ENCODE data around the gene CMC2. TPM values are rescaled to one million over a fixed set of nuclear protein-coding genes. Genes with fewer than 3 reads are reported as not detected.

The CMC2 gene
- total RNA-seq, 1 donor from 2014 or later: 141 TPM

DNA sequence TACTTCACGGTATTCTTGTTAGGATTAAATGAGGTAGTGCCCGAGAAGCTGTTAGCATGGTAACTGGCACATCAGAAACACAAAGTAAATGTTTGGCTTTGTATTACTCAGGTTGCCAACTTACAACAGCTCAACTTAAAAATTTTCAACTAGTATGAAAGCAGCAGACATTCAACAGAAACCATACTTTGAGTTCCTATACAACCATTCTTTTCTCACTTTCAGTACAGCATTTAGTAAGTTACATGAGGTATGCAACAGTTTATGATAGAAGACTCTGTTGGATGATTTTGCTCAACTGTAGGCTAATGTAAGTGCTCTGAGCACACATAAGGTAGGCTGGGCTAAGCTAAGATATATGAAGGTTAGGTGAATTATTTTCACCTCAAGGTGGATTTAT, 8.0 kb upstream of the CMC2 start:
- intact Hi-C loops (cut with micrococcal nuclease): no loop called here
- H3K36me3 Mint-ChIP-seq (ENCODE audit: low read depth): peaks cover 56% of the 10 kb centered on the region
- DNase-seq (ENCODE audit: low spot score): no peak
- peaks cover 10% of the 10 kb centered on the region for H3K4me1 Mint-ChIP-seq (ENCODE audit: low read depth)
- no peaks in the 10 kb centered on the region for H3K27me3 Mint-ChIP-seq (ENCODE audit: insufficient read depth)
- no peak overlapping the region for H3K4me3 Mint-ChIP-seq
- H3K9me3 Mint-ChIP-seq: no peaks in the 10 kb centered on the region
- H3K27ac Mint-ChIP-seq: no peak overlapping the region

DNA sequence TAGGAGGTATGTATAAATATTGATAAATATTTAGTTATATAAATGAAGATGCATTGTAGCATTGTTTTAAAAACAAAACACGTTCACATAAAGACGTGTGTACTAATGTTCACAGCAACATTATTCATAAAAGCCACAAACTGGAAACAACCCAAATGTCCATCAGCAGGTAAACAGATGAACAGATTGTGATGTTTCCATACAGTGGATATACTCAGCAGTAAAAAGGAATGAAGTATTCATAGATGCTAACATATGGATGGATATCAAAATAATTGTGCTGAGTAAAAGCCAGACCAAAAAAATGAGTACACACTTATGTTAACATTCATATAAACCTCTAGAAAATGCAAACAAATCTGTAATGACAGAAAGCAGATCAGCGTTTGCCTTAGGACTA, 6.3 kb upstream of the CMC2 start:
- Mint-ChIP-seq H3K4me1 (ENCODE audit: low read depth) (peaks cover 25% of the 10 kb centered on the region), H3K27ac (peak overlapping the region; percentile 19), H3K27me3 (ENCODE audit: insufficient read depth) (no peaks in the 10 kb centered on the region), H3K4me3 (no peak overlapping the region), H3K36me3 (ENCODE audit: low read depth) (peaks cover 45% of the 10 kb centered on the region), H3K9me3 (no peaks in the 10 kb centered on the region)
- intact Hi-C loops (cut with micrococcal nuclease): no loop called here
- no peak for DNase-seq (ENCODE audit: low spot score)

DNA sequence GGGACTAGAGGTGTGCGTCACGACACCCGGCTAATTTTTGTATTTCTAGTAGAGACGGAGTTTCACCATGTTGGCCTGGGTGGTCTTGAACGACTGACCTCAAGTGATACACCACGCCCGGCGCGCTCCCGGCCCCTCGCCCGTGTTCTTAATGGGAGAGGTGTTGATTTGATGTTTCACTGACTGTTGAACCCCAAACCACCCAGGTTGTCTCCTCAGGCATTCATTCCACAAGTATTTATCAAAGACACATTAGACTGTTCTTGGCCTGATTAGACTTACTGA, 1.8 kb upstream of the CMC2 start:
- Mint-ChIP-seq H3K27ac (peak overlapping the region; percentile 58), H3K4me1 (ENCODE audit: low read depth) (peaks cover 49% of the 10 kb centered on the region), H3K27me3 (ENCODE audit: insufficient read depth) (peaks cover 2% of the 10 kb centered on the region), H3K36me3 (ENCODE audit: low read depth) (peaks cover 25% of the 10 kb centered on the region), H3K9me3 (no peaks in the 10 kb centered on the region), H3K4me3 (peak overlapping the region; percentile 100)
- no peak for DNase-seq (ENCODE audit: low spot score)
- intact Hi-C loops (cut with micrococcal nuclease): loop anchor here (10.0 kb wide), 1 partner anchor 726 kb away; no protein-coding TSS in a partner anchor

DNA sequence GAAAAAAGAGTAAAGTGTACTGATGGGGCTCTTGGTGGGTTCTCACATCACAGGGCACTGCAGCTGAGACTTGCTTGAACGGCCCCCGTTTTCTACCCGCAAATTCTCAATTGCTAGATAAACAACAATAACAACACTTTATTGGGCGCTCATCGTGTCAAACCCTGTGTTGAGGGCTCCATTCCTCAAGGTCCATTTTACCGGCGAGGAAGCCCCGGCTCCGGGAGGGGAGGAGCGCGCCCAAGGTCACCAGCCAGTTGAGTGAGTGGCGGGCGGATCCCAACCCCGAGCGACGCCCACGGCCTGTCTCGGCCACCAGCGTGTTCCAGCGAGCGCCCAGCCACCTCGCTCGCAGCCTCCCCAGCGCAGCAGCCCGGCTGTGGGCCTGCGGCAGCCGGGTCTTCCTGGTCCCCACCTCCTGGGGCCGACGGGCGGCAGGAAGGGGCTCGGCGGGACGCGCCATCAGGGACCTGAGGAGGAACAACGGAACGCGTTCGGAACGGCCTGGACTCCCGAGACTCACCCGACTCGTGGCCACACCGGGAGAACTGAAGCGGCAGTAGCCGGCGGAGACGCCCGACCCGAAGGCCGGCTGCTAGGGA, 373 bp downstream of the CMC2 start:
- no peaks in the 10 kb centered on the region for H3K9me3 Mint-ChIP-seq
- intact Hi-C loops (cut with micrococcal nuclease): loop anchor here (10.0 kb wide), 1 partner anchor 728 kb away; no protein-coding TSS in a partner anchor
- H3K36me3 Mint-ChIP-seq (ENCODE audit: low read depth): peaks cover 20% of the 10 kb centered on the region
- DNase-seq (ENCODE audit: low spot score): peak; percentile 72
- H3K27ac Mint-ChIP-seq: peak overlapping the region; percentile 100
- peaks cover 2% of the 10 kb centered on the region for H3K27me3 Mint-ChIP-seq (ENCODE audit: insufficient read depth)
- peak overlapping the region; percentile 100 for H3K4me3 Mint-ChIP-seq
- H3K4me1 Mint-ChIP-seq (ENCODE audit: low read depth): peaks cover 68% of the 10 kb centered on the region

GRCh38 chr16:81005610-81006161, 999 bp downstream of the CMC2 start:
- Mint-ChIP-seq H3K4me3 (peak overlapping the region; percentile 100), H3K27ac (peak overlapping the region; percentile 93), H3K9me3 (no peaks in the 10 kb centered on the region), H3K27me3 (ENCODE audit: insufficient read depth) (peaks cover 2% of the 10 kb centered on the region), H3K36me3 (ENCODE audit: low read depth) (peaks cover 17% of the 10 kb centered on the region), H3K4me1 (ENCODE audit: low read depth) (peaks cover 62% of the 10 kb centered on the region)
- no peak for DNase-seq (ENCODE audit: low spot score)
- intact Hi-C loops (cut with micrococcal nuclease): loop anchor here (10.0 kb wide), 1 partner anchor 729 kb away; no protein-coding TSS in a partner anchor

DNA sequence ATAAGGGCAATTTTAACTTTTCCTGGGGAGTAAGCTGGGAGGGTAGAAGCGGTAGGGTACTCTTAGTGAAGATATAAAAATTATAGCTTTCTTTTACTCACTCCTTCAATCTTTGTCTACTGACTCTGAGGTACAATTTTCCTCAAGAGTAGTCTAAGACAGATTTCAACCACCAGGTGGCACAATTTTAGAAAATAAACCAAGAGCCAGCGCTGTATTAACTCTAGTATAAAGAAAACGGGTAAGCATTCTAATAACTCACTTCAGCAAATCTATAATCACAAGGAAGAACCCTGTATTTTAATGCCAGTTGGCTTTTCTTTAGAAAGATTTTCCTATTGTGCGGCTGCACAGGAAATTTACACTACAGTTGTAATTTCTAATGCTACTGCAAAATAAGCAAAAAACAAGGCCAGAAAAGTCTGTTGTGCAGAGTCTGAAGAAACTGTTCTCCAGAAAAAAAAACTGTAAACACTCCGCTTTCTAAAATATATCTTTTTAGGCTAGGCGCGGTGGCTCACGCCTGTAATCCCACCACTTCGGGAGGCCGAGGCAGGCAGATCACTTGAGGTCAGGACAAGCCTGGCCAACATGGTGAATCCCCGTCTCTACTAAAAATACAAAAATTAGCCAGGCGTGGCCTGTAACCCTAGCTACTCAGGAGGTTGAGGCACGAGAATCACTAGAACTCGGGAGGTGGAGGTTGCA, 1.9 kb downstream of the CMC2 start:
- Mint-ChIP-seq H3K4me3 (peak overlapping the region; percentile 100), H3K36me3 (ENCODE audit: low read depth) (peaks cover 19% of the 10 kb centered on the region)

DNA sequence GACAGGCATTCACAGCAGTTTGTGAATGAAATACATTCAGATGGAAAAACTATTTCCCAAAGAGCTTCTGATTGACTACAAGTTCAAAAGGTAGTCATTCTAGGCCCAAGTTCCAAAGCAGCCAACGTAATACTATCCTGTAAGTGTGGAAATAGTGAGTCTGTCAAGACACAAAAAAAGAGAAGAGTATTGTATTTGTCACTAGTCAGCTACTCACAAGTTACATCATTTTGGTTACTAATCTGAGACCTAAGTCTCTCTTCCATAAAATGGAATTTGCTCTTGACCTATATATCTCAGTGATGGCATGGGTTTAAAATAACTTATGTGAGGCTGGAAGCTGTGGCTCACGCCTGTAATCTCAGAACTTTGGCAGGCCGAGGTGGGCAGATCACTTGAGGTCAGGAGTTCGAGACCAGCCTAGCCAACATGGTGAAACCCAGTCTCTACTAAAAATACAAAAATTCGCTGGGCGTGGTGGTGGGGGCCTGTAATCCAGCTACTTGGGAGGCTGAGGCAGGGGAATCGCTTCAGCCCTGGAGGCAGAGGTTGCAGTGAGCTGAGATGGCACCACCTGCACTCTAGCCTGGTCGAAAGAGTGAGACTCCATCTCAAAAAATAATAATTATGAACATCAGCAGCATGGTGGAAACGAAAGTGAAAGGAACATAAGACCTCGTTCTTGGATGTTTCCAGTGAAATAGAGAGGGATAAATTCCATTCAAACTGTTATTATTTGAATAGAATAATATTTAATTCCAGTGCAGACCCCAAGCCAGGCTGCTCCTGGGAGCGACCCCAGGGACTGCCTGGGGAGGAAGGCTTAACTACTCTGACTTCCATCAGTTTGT, 2.9 kb downstream of the CMC2 start:
- peaks cover 28% of the 10 kb centered on the region for H3K36me3 Mint-ChIP-seq (ENCODE audit: low read depth)
- peaks cover 64% of the 10 kb centered on the region for H3K4me1 Mint-ChIP-seq (ENCODE audit: low read depth)
- H3K9me3 Mint-ChIP-seq: no peaks in the 10 kb centered on the region
- no peak for DNase-seq (ENCODE audit: low spot score)
- peaks cover 2% of the 10 kb centered on the region for H3K27me3 Mint-ChIP-seq (ENCODE audit: insufficient read depth)
- intact Hi-C loops (cut with micrococcal nuclease): loop anchor here (1.0 to 10.0 kb wide), 4 partner anchors 56 to 731 kb away; no protein-coding TSS in a partner anchor
- peak overlapping the region; percentile 93 for H3K27ac Mint-ChIP-seq
- peak overlapping the region; percentile 100 for H3K4me3 Mint-ChIP-seq

More for the DNA sequence above, 1.9 kb downstream of the CMC2 start:
- H3K27ac Mint-ChIP-seq: peak overlapping the region; percentile 93
- peak; percentile 38 for DNase-seq (ENCODE audit: low spot score)
- intact Hi-C loops (cut with micrococcal nuclease): loop anchor here (1.0 to 10.0 kb wide), 3 partner anchors 56 to 730 kb away; no protein-coding TSS in a partner anchor
- peaks cover 62% of the 10 kb centered on the region for H3K4me1 Mint-ChIP-seq (ENCODE audit: low read depth)
- no peaks in the 10 kb centered on the region for H3K9me3 Mint-ChIP-seq
- peaks cover 2% of the 10 kb centered on the region for H3K27me3 Mint-ChIP-seq (ENCODE audit: insufficient read depth)

DNA sequence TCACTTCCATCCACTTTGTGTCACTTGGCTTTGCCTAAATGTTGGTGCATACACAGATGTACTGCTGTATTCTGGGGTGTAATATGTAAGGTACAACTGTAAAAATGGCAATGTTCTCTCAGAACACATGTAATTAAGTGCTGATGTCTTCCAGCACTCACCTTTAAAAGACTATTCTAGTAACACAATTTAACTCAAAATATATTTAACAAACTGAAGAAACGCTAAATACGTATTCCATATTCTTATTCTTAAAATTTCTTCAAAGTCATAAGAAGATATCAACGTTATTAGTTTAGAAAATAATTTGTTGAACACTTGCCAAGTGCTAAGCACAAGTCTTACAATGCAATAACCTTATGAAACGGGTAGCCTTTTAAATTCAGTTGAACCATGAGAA, 3.6 kb downstream of the CMC2 start:
- no peaks in the 10 kb centered on the region for H3K9me3 Mint-ChIP-seq
- DNase-seq (ENCODE audit: low spot score): no peak
- H3K36me3 Mint-ChIP-seq (ENCODE audit: low read depth): peaks cover 29% of the 10 kb centered on the region
- peaks cover 2% of the 10 kb centered on the region for H3K27me3 Mint-ChIP-seq (ENCODE audit: insufficient read depth)
- H3K4me1 Mint-ChIP-seq (ENCODE audit: low read depth): peaks cover 64% of the 10 kb centered on the region
- intact Hi-C loops (cut with micrococcal nuclease): loop anchor here (1.0 to 10.0 kb wide), 3 partner anchors 423 to 732 kb away; no protein-coding TSS in a partner anchor
- peak overlapping the region; percentile 93 for H3K27ac Mint-ChIP-seq
- peak overlapping the region; percentile 100 for H3K4me3 Mint-ChIP-seq

- Mint-ChIP-seq H3K36me3 (ENCODE audit: low read depth) (peaks cover 31% of the 10 kb centered on the region), H3K4me3 (no peak overlapping the region), H3K9me3 (no peaks in the 10 kb centered on the region), H3K4me1 (ENCODE audit: low read depth) (peaks cover 74% of the 10 kb centered on the region), H3K27me3 (ENCODE audit: insufficient read depth) (no peaks in the 10 kb centered on the region), H3K27ac (no peak overlapping the region)
- intact Hi-C loops (cut with micrococcal nuclease): loop anchor here (5.0 to 10.0 kb wide), 2 partner anchors 464 to 733 kb away; no protein-coding TSS in a partner anchor
- DNase-seq (ENCODE audit: low spot score): no peak
Measured at GRCh38 chr16:81001330-81001729, 5.4 kb downstream of the CMC2 start.

DNA sequence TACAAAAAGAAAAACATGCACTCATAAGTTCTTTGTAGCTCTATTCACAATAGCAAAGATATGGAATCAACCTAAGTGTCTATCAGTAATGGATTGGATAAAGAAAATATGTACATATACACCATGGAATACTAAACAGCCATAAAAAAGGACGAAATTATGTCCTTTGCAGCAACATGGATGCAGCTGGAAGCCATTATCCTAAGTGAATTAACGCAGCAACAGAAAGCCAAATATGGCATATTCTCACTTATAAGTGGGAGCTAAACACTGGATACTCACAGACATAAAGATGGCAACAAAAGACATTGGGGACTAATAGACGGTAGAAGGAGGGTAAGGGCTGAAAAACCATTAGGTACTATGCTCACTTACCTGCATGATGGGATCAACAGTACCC, 5.8 kb downstream of the CMC2 start:
- Mint-ChIP-seq H3K9me3 (no peaks in the 10 kb centered on the region), H3K36me3 (ENCODE audit: low read depth) (peaks cover 31% of the 10 kb centered on the region), H3K27me3 (ENCODE audit: insufficient read depth) (no peaks in the 10 kb centered on the region), H3K27ac (no peak overlapping the region), H3K4me1 (ENCODE audit: low read depth) (peaks cover 74% of the 10 kb centered on the region), H3K4me3 (no peak overlapping the region)
- intact Hi-C loops (cut with micrococcal nuclease): loop anchor here (5.0 to 10.0 kb wide), 2 partner anchors 464 to 734 kb away; no protein-coding TSS in a partner anchor
- no peak for DNase-seq (ENCODE audit: low spot score)

- intact Hi-C loops (cut with micrococcal nuclease): loop anchor here (2.0 kb wide), 1 partner anchor 15 kb away; no protein-coding TSS in a partner anchor
- H3K27ac Mint-ChIP-seq: no peak overlapping the region
- no peaks in the 10 kb centered on the region for H3K9me3 Mint-ChIP-seq
- H3K4me3 Mint-ChIP-seq: peak overlapping the region; percentile 45
- H3K36me3 Mint-ChIP-seq (ENCODE audit: low read depth): peaks cover 41% of the 10 kb centered on the region
- no peak for DNase-seq (ENCODE audit: low spot score)
- peaks cover 68% of the 10 kb centered on the region for H3K4me1 Mint-ChIP-seq (ENCODE audit: low read depth)
- H3K27me3 Mint-ChIP-seq (ENCODE audit: insufficient read depth): no peaks in the 10 kb centered on the region
Measured at GRCh38 chr16:80997964-80998620, 8.6 kb downstream of the CMC2 start.

All from activated T-helper 1 cell treated with anti-CD3 and anti-CD28 coated beads, Interleukin-12 subunit alpha, Interleukin-12 subunit beta, Interleukin-2, Interleukin-4 antibody, amounts not matched to agents 30 ng/mL and 10 ng/mL and 1 ng/mL, durations not matched to agents 14 hours and 24 hours and 36 hours (primary cell).